Heart left ventricle (tissue), 13 donors: Measurements from ENCODE around the gene ADAM19.

ENCODE experiments used
- POLR2A ChIP-seq, 2 donors: fragments of 450-650 bp; IDR thresholded peaks; one replicate each; pipeline ENCODE4 v1.6.1; 2017; ENCODE audit warnings: antibody characterized with exemption in 2 of 2, mild to moderate bottlenecking in 2 of 2, moderate library complexity in 2 of 2
- TF ChIP-seq, protein P1 (sequence below), 12 donors: fragments of 200-600 bp; sonication (generic) in 4 of 12; IDR thresholded peaks; one replicate each; pipeline versions ENCODE4 v1.5.0 to v1.8.0; 2018 to 2022; ENCODE audit warnings: antibody characterized with exemption in 12 of 12, mild to moderate bottlenecking in 5 of 12
- donor health status: ischemic (EF 13 %, LVEDD 7.1; RV severe dilation, severe dysfunction).
- donor health status: DM: no; HTN: yes; CAD: no.
- donor health status: DM: no; HTN: no; CAD: no.
- donor health status: ischemic (EF 25% LVEDD 6.9; RV normal size, moderate dysfunction).
- donor health status: ischemic (EF 25% LVEDD 5.7; RV mildly dilated, moderate dysfunction).
- donor health status: ischemic (EF 35%, LVEDD 5.7; RV mildly dilated, moderate dysfunction).
- donor health status: nonischemic (EF 11% LVEDD 7.7; RV severe dilation, severe dysfunction).
- donor health status: DM: yes; HTN: yes; CAD: no.
- donor health status: PGD.
- donor health status: ischemic (EF 29% LVEDD 5.4; RV normal size, mild dysfunction).
- donor health status: nonischemic (EF 23%, LVEDD 6.1; RV moderate dilation, normal function).

DNA sequence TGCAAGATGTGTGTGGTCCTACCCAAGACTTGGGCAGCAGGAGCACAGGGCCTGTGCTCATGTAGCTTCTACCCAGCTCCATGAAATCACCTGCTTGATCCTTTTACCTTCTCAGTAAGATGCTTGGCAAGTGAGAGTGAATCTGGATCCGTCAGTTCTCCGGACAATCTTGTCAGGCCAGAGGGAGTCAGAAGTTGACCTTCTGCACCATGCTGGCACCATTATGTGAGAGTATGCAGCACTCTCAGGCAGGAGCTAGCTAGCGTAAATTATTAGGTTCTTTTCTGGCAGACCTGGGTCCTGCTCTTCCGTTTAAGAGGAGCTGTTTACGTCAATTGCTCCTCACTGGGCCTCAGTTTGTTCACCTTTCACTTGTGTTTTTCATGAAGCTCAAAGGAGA lies 37.0 kb upstream of the ADAM19 start:
- TF ChIP-seq, protein P1, sequence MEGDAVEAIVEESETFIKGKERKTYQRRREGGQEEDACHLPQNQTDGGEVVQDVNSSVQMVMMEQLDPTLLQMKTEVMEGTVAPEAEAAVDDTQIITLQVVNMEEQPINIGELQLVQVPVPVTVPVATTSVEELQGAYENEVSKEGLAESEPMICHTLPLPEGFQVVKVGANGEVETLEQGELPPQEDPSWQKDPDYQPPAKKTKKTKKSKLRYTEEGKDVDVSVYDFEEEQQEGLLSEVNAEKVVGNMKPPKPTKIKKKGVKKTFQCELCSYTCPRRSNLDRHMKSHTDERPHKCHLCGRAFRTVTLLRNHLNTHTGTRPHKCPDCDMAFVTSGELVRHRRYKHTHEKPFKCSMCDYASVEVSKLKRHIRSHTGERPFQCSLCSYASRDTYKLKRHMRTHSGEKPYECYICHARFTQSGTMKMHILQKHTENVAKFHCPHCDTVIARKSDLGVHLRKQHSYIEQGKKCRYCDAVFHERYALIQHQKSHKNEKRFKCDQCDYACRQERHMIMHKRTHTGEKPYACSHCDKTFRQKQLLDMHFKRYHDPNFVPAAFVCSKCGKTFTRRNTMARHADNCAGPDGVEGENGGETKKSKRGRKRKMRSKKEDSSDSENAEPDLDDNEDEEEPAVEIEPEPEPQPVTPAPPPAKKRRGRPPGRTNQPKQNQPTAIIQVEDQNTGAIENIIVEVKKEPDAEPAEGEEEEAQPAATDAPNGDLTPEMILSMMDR (IDR thresholded peaks at IDR 0.05) = no peak
- TF ChIP-seq POLR2A (IDR thresholded peaks at IDR 0.05) = no peak
